HG02759 (cell line): Measurements from ENCODE around the gene YWHAQ.

Source experiments
- ATAC-seq: cut with Tn5 transposase; IDR thresholded peaks from one replicate; pipeline ENCODE4 v1.9.1; 2021; ENCODE audit warnings: mild to moderate bottlenecking, moderate library complexity; ENCODE audit not compliant: unreplicated experiment

YWHAQ gene

DNA sequence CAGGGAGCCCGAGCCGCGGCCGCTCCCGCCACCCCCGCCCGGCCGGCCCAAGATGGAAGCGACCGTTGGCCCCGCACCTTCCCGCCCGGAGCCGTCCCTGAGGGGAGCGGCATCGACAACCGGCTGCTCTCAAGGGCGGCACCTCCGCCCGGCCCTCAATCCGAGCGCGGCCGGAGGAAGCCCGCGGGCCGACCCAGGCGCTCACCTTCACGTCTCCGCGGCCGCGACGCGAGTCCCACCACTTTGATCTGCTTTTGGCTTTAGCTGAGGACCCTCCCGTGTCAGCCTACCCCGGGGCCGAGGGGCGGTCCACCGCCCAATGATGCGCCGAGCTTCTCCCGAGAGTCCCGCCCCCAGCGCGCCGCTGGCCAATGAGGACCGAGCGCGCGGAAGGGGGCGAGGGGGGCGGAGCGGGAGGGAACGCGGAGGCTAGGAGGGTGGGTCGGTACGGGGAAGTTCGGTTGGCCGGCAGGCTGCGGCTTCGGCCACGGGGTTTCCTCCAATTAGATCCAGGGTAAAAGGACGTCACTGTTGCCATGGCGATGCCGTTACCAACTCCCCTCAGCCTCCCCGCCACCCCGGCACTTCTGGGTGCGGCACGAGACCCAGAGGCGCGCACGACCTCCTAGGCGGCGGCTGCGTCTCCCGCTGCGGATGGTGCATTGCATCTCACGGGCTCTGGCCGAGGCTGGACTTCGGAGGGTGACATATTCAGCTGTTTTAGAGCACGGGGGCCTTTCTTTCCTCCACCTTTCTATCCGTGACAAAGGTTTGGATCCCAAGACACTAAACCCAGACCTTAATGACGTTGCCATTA, at the start of gene YWHAQ:
TSS of gene YWHAQ (minus strand) at position 262 of the 817 bp plus-strand sequence. CDS start 545 bp downstream, outside the sequence.
- ATAC-seq = peak; percentile 92

GRCh38 chr2:9680082-9680481, 49.3 kb upstream of the YWHAQ start:
- ATAC-seq = no peak

DNA sequence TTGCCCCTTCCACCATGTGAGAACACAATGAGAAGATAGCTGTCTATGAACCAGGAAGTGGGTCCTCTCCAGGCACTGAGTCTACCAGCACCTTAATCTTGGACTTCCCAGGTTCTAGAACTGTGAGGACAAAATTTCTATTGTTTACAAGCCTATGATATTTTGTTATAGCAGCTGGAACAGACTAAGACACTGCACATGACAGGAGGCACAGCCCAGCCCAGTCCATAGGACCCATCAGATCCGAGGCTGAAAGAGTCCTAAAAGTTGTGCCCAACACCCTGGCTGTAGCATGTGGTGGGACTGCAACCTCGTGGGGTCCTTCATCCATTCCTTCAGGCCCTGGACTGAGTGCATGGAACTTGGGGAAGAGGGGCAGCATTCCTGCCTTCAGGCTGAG, 48.4 kb upstream of the YWHAQ start:
- no peak for ATAC-seq

- no peak for ATAC-seq
Measured at GRCh38 chr2:9678544-9678943, 47.7 kb upstream of the YWHAQ start.

- ATAC-seq = no peak
Measured at GRCh38 chr2:9675415-9676351, 44.9 kb upstream of the YWHAQ start.

GRCh38 chr2:9674891-9675414, 44.2 kb upstream of the YWHAQ start:
- no peak for ATAC-seq

DNA sequence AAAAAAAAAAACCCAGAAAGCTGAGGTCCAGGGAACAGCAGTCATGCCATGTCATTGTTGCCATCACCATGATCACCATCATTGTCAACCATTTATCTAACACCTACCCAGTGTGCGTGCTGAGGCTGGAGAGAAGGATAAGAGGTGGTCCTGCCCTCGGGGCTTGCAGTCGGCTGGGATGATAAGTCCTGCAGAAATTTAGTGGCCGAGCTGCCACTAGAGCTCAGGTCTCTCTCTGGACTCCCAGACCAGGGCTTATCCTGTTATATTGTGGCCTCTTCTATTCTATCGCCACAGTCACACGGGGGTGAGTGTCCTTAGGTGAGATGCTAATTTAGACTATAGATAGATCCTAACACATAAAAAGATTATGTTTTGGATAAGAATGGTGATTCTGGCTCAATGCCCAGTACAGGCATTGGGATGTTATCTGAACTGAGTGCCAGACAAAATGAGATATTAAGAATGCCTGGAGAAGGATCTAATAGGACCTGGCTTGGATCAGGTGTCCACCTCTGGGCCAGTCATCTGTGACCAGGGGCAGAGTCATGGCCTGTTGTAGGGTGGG, 43.2 kb upstream of the YWHAQ start:
- no peak for ATAC-seq

DNA sequence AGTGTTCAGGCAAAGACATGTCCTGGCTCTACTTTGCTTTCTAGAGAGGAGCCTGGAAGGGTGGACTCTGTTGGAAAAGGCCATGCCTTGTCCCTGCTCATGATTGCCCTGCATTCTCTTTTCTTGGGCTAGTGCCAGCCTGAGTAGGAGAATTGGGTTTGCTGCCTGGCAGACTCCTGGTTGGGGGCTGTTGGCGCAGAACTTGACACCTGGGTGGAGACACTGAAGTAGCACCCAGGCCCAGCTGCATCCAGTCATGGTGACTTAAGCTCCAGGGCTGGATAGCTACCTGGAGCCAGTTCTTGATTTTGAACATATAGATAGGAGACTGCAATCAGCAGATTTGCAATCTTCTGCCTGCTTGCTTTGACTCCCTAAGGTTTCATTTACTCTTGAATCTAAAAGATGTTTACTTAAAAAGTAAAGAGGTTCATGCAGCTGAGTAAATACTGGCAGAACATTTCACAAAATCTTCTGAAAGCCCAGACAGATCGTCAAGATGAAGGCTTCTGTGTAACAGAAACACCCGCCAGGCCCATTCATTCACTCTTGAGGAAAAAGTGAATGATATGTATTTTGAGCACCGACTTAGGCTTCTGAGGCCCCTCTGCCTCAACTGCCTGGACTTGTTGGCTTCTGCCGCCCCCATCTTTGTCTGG, 38.0 kb upstream of the YWHAQ start:
- no peak for ATAC-seq

GRCh38 chr2:9667826-9668225, 37.0 kb upstream of the YWHAQ start:
- ATAC-seq = no peak

- no peak for ATAC-seq
Measured at GRCh38 chr2:9666306-9666705, 35.5 kb upstream of the YWHAQ start.

GRCh38 chr2:9665898-9666297, 35.1 kb upstream of the YWHAQ start:
- no peak for ATAC-seq

DNA sequence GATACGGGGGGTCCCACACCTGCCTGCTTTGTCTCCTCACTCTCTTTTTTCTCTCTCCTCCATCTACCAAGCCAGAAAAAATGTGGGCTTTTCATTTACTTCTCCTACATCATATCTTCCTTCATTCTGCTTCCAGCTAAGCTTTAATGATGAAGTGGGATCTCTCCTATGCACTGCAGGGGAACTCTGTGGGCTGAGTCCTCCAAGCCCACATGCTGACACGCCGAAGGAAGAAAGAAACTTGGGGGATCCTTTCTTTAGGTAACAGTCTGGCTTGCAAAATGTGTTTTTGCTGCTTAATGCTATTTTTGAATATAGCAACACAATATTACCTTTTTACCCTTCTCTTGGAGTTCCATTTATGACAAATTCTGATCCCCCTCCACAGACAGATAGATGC, 33.6 kb upstream of the YWHAQ start:
- ATAC-seq = no peak

GRCh38 chr2:9663008-9663879, 32.4 kb upstream of the YWHAQ start:
- ATAC-seq = no peak

DNA sequence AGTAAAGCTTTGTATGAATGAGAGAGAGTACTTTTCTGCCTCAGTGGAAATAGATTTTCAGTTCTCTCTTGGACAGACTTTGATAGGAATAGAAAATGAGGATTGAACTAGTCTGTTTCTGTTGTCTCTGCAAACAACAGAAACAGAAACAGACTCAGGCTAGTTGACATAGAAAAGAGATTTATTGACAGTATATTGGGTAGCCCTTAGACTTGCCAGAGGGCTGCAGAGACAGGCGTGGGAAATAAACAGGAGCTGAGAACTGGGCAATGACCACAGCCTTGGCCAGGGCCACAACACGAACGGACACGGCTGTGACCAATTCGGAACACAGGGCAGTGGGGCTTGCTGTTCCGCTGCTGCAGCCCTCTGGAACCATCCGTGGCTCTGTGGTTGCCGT, 30.5 kb upstream of the YWHAQ start:
- no peak for ATAC-seq

GRCh38 chr2:9660781-9661180, 30.0 kb upstream of the YWHAQ start:
- no peak for ATAC-seq

GRCh38 chr2:9660154-9660553, 29.4 kb upstream of the YWHAQ start:
- ATAC-seq = no peak

- ATAC-seq = no peak
Measured at GRCh38 chr2:9658972-9659371, 28.2 kb upstream of the YWHAQ start.

GRCh38 chr2:9657731-9658130, 26.9 kb upstream of the YWHAQ start:
- ATAC-seq = no peak

GRCh38 chr2:9657083-9657482, 26.3 kb upstream of the YWHAQ start:
- ATAC-seq = no peak

DNA sequence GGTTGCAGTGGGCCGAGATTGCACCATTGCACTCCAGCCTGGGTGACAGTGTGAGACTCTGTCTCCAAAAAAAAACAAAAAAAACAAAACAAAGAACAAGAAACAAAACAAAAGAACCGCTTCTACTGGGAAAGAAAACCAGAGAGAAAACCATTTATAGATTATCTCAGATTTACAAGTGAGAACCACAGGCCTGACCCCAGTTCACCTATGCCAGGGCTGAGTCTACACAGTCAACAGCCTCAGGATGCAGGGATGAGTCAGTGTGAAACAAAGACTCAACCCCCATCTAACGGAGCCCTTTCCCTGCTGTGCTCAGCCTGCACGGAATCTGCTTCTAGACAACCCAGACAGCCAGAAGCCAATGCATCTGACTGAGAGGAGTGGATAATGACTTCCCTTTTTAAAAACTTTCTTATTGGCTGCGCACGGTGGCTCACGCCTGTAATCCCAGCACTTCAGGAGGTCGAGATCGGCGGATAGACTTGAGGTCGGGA, 25.5 kb upstream of the YWHAQ start:
- ATAC-seq = peak; percentile 90
